ENCODE results near the gene MICAL2.

GRCh38 chr11:12275818-12276217, 165.4 kb downstream of the MICAL2 start:
- TF ChIP-seq POLR2AphosphoS5 (IDR thresholded peaks at IDR 0.05; ENCODE audit: low read depth, low read length) (no peak), SIN3A (IDR thresholded peaks at IDR 0.05; ENCODE audit: borderline replicate concordance, insufficient read depth, low read length) (no peak), TAF1 (IDR thresholded peaks at IDR 0.05; ENCODE audit: borderline replicate concordance, insufficient read depth, low read length) (no peak), FOXP2 (optimal IDR thresholded peaks at IDR 0.05; ENCODE audit: borderline replicate concordance, extremely low read depth, extremely low read length, insufficient read depth) (no peak)
- TF ChIP-seq, protein P1, sequence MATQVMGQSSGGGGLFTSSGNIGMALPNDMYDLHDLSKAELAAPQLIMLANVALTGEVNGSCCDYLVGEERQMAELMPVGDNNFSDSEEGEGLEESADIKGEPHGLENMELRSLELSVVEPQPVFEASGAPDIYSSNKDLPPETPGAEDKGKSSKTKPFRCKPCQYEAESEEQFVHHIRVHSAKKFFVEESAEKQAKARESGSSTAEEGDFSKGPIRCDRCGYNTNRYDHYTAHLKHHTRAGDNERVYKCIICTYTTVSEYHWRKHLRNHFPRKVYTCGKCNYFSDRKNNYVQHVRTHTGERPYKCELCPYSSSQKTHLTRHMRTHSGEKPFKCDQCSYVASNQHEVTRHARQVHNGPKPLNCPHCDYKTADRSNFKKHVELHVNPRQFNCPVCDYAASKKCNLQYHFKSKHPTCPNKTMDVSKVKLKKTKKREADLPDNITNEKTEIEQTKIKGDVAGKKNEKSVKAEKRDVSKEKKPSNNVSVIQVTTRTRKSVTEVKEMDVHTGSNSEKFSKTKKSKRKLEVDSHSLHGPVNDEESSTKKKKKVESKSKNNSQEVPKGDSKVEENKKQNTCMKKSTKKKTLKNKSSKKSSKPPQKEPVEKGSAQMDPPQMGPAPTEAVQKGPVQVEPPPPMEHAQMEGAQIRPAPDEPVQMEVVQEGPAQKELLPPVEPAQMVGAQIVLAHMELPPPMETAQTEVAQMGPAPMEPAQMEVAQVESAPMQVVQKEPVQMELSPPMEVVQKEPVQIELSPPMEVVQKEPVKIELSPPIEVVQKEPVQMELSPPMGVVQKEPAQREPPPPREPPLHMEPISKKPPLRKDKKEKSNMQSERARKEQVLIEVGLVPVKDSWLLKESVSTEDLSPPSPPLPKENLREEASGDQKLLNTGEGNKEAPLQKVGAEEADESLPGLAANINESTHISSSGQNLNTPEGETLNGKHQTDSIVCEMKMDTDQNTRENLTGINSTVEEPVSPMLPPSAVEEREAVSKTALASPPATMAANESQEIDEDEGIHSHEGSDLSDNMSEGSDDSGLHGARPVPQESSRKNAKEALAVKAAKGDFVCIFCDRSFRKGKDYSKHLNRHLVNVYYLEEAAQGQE (IDR thresholded peaks at IDR 0.05; ENCODE audit: insufficient read depth in 1 of 2, low read depth in 2 of 2, low read length in 2 of 2), result no peak

Measured in PFSK-1 (cell line).